Epidermal melanocyte (primary cell): ENCODE measurements around the gene USF3.

Source experiments
- DNase-seq: peaks from one replicate; pipeline ENCODE4 v3.0.0; 2011; ENCODE audit warnings: low spot score; ENCODE audit not compliant: insufficient read length

USF3 gene

DNA sequence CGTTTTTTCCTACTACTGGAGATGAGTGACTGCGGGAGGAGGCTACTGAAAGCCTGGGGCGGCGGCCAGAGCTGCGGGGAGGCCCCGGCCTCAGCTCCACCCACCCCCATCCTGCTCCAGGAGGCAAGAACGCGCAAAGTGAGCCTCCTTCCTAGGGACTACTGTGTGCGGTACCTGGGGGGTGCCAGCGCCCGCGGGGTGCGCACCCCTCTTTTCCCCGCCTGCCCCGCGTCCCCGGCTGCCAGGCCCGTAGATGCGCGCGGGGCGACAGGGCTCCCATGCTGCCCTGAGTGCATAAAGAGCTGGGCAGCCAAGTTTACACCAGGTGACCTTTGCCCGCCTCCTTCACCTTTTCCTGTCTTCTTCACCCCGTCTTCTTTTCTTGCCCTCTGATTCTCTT is 2.5 kb upstream of the USF3 start:
- no peak for DNase-seq

DNA sequence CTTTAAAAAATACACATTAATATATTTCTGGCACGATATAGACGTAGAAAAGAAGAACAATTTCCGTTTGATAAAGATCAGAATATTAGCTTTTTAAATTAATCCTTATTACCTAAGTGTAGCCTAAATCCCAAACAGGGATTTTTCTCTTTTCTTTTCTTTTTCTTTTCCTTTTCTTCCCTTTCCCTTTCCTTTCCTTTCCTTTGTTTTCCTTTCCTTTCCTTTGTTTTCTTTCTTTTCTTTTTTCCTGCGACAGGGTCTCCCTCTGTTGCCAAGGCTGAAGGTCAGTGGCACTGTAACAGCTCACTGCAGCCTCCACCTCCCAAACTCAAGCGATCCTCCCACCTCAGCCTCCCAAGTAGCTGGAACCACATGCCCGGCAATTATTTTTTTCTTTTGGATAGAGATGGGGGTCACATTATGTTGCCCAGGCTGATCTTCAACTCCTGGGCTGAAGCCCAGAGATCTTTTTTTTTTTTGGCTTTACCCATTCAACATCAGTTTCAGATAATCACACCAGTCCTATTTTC is 1.8 kb upstream of the USF3 start:
- no peak for DNase-seq

DNA sequence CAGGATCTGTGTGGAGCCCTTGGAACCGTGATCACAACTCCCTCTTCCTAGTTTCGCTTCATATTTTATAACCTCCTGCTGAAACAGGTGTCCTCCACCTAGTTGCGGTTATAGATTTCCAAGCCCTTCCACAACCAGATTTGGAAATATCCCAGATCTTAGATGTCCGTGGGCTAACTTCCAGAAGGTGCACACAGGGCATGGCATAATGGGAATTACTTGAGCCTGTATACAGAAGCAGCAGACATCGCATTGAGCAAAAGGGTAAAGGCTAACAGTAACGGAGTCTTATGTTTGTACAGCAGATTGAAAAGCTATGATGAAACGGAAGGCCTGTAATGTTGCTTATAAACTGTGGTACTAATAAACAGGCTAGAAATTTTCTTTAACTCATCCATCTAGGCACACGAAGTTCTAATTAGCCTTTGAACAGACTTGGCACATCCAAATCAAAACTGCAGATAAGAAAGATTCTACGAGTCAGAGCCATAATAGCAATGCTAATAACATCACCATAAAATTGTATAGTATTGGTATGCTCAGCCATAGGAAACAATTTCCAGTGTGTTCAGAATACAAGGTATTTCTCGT is 1.2 kb upstream of the USF3 start:
- no peak for DNase-seq

DNA sequence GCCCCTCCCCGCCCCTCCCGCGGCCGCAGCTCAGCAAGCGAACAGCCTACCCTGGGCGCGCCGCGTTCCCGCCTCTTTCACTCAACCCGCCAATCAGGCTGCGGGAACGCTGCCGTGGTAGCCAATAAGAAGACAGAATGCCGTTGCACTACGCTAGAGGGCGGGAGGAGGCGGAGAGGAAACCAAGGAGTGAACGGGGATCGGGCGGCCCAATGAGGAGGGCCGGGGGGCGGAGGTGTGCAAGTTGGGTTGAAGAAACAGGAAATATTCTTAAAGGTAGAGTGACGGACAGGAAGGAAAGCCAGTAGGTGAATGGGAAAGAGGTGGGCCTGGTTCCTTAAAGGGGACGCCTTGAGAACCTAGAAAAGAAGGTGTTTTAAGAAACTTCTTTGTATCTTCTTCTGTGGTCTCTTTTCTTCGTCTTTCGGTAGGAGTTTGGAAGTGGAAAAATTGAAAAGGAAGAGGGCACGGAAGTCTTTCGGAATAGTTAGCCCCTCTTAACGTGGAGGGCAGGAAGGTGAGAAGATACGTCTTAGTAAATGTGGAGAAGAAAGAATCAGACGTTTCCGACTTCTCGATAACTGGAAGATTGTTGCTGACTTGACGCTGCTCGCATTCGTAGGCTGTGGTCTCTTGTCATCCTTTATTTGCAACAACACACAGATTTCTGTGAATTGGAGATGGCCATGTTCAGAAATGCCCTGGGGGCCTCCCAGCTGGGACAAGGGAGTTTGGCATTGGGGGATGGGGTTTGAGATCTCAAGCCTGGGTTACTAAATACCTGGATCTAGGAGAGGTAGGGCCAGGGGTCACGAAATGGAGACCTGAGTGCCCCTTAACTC is 437 bp upstream of the USF3 start:
- DNase-seq = peak; percentile 97

DNA sequence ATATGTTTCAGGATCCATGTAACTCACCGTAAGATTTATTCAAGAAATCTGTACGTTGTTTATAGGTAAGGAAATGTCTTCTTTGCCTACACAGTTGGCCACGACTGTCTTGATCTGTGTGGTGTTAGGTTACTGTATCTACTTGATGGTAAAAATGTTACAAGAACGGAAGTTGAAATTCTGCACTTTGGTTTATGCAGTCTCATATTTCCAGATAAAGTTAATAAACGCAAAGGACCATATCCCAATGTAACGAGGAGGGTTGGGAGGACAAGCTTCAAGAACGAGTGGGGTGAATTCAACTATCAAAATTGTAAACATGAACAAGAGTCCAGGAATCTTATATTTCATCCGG is 1.0 kb downstream of the USF3 start:
- no peak for DNase-seq

DNA sequence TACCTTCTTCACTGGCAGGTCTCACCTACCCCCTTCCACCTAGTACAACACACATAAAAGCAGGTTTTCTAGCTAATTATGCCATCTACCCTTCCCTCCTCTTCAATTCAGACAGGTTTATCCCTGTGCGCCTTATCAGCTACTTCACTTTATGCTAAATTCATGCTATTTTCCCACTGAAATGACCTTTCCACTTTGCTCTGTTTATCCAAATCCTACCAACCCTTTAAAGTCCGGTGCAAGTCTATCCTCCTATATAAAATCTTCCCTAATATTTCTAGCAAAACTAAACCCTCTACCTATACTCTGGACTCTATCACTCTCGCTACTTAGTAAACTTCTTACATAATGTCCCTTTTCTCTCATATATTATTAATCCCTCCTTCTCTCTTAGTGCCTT is 6.0 kb downstream of the USF3 start:
- DNase-seq = no peak

DNA sequence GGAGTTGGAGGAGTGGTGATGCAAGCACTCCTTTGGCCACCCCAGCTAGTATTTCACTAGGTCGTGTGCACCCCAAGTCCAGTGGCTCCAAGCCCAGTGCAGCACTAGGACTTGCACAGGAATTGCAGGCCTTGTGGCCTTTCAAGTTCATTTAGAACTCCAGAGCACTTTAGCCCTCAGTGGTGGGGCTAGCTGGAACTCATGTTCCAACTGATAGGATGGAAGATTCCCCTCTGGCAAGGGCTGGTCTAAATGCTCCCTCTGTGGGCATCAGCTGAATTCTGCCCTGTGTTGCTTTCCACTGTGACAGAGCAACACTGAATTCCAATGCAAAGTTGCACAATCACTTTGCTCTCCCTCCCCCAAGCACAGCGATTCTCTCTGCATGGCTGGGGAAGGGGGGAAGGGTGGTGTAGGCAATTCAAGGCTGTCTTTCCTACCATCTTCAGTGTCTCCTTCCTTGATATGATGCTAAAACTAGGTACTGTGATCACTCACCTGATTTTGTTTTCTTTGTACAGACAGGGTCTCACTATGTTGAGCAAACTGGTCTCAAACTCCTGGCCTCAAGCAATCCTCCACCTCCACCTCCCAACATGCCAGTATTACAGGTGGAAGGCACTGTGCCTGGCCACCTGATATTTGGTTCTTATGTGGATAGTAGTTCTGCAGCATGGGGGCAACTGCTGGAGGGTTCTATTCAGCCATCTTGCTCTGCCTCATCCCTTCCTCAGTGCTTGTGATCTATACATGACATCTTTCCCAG is 10.3 kb downstream of the USF3 start:
- no peak for DNase-seq

DNA sequence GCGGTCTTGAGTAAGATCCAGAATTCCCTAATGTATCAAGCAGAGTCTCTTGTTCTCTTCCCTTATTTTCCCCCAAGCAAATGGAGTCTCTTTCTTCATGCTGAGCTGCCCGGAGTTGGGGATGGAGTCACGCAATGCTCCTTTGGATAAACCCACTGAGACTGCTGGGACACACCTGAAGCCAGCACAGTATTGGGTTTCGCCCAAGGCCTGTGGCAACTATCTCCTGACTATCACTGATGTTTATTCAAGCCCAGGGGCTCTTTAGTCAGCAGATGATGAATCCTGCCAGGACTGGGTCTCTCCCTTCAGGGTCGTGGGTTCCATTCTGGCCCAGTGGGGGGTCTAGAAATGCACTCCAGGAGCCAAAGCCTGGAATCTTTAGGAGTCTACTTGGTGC is 11.3 kb downstream of the USF3 start:
- no peak for DNase-seq

DNA sequence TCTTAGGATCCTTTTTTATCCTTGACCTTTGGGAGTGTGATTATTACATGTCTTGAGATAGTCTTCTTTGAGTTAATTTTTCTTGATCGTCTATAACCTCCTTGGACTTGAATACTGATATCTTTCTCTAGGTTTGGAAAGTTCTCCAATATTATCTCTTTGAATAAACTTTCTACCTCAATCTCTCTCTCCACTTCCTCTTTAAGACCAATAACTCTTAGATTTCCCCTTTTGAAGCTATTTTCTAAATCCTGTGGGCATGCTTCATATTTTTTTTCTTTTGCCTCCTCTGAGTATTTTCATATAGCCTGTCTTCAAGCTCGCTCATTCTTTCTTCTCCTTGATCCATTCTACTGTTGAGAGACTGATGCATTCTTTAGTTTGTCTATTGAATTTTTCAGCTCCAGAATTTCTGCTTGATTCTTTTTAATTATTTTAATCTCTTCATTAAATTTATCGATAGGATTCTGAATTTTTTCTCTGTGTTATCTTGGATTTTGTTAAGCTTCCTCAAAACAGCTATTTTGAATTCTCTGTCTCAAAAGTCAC is 12.1 kb downstream of the USF3 start:
- no peak for DNase-seq

DNA sequence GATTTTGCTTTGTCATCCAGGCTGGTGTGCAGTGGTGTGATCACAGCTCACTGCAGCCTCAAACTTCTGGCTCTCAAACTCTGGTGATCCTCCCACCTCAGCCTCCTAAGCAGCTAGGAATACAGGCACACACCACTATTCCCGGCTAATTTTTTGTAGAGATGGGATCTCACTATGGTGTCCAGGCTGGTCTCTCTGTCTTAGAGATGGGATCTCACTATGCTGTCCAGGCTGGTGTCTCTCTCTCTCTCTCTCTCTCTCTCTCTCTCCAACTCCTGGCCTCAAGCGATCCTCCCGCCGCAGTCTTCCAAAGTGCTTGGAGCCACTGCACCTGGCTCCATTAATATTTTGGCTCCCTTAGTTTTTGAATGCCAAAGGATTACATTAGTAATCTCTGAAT is 17.7 kb downstream of the USF3 start:
- no peak for DNase-seq

DNA sequence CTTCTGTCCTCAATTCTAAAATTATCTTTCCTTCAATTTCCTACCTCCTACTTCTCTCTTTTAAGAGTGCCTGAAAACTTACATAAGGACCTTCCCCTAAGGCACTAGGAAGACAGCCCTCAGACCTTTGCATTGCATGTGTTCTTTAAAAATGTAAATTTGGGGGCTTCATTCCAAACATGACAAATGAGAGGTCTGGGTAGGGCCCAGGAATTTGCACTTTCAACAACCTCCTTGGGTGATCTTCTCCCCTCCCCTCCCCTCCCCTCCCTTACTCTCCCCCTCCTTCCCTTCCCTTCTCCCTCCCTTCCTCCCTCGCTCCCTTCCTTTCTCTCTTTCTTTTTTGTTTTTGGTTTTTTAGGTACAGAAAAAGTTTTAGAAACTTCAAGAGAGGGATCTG is 18.7 kb downstream of the USF3 start:
- DNase-seq = no peak

DNA sequence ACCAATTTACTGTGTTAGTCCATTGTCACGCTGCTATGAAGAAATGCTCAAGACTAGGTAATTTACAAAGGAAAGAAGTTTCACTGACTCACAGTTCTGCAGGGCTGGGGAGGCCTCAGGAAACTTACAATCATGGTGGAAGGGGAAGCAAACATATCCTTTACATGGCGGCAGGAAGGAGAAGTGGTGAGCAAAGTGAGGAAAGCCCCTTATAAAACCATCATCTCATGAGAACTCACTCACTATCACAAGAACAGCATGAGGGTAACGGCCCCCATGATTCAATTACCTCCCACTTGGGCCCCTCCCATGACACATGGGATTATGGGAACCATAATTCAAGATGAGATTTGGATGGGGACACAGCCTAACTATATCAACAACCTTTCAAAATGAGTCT is 20.2 kb downstream of the USF3 start:
- no peak for DNase-seq

DNA sequence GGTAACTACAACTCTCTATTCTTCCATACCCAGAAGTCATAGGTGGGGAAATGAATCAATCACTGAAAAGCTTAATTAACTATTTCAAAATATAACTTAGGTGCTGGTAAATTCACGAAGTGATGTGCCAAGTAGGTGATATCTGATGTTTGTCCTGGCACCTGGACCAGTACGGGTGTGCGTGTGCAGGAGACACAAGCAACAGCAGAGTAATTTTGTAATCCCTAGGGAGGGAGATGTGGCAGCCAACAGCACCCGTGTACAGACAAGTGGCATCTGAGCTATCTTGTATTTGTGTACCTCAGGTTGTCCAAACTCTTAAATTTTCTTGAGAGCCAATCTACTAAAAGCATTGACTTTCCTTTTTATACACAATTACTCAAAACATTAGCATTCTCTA is 22.8 kb downstream of the USF3 start:
- DNase-seq = no peak

DNA sequence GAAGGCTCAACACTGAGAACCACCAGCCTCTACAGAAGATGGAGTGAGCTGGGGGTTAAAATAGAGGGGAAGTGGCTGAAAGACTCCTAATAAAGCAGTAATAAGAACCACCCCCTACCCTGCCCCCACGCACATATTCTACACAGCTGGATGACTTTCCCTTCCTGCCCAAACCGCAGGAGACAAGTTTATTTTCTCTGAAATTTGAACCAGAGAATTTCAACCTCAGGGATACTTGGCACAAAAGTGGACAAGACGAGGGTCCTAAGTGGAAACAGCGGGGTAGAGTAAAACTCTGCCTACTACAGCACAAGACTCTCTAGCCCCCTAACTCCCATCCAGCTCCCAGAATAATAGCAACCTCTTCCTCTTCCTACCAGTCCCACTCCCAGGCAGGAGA is 28.4 kb downstream of the USF3 start:
- DNase-seq = no peak

DNA sequence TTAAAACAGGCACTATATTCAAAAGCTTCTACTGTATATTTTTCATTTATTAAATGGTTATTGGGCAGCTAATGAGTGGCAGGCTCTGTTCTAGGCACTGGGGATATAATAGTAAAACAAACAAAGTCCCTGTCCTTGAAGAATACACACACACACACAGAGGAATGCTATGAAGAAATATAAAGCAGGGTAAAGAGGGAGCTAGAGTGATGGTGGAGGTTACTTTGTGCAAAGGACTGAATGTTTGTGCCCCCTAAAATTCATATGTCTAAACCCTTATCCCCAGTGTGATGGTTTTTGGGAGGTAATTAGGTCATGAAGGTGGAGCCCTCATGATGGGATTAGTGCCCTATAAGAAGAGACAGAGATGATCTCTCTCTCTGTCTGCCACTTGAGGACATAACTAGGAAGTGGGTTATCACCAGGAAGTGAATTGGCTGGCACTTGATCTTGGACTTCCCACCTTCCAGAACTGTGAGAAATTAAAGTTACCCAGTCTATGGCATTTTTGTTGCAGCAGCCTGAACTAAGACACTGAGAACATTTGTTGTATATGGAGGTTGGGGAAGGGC is 31.8 kb downstream of the USF3 start:
- no peak for DNase-seq

DNA sequence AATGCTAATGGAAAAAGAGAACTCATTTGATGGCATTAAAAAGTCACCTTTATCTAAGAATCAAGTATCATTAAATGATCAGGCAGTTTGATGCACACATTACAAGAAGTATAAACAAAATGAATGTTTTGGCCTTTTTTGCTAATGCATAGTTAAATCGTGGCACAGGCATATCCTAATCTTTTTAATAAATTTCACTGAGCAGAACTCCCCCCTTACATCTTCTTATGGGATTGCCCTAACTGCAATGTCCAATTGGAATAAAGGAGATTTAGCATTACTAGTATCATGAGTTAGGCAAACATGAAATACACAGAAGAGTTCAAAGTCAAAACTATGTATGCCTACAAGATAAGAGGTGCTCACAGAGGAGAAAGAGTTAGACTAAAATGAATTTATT is 32.7 kb downstream of the USF3 start:
- DNase-seq = no peak

DNA sequence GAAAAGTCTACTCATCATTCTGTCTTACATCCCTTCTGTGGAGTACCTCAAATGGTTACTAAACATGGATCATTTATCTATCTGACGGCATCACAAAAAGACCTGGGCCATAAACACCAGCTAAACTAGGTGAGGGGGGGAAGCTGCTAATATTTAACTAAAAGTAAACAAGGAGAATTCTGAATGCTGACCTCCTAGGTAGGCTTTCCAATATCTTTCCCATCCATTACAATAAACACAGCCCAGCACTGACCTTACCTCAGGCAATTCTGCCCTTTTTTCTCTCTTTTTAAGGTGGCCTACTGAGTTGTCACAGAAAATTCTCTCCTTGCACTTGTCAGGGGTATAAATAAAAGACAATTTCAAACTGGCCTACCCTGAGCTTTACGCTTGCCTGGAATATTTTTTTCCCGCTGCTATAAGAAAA is 33.1 kb downstream of the USF3 start:
- no peak for DNase-seq

DNA sequence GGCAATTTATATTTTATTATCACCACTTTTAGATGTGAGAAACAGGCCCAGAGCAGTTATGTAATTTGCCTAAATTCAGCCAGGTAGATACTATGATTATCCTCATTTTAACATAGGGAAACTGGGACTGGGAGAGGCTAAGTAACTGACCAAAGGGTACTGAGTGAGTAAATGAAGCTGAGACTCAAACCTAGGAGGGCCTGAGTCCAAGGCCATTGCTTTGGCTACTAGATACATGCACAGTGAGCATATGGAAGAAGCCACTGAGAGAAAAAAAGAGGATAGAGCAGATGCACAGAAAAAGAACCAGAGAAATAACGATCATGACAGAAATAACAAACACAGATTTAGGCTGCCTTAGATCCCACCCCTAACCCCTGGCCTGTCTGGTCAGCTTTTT is 33.6 kb downstream of the USF3 start:
- DNase-seq = no peak

DNA sequence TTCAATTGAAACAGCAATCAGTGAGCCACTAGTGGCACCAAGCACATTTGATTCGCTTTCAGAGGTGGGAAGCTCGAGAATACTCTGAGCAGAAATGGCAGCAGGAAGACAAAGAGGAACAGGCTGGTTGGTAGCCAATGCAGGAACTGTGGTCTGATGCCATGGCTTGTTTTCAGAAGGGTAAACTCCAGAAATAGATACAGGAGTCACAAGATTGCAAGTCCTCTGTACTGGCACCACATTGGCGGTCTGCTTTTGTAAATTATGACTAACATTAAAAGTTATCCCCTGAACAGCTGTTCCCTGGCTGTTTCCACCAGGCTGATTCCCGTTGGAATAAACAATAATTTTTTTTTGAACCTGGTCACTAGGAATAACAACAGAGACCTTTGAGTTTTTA is 35.5 kb downstream of the USF3 start:
- no peak for DNase-seq

DNA sequence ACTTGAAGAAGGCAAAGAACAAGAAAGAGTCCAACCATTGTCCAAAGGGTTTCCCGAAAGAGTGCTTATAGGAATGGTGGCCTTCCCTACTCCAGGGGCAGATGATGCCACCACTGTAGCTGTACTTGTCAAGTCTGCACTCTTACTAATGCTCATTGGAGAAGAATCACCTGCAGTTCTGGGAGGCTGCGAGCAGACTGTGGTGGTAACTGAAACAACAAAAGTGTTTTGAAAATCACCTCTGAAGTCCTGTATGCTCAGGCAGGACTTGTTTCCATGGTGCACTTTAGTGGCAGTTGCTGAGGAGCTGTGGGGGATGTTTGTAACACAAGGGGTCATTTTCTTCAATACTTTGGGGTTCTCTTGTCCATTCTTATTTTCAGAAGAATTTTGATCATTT is 36.0 kb downstream of the USF3 start:
- DNase-seq = no peak

DNA sequence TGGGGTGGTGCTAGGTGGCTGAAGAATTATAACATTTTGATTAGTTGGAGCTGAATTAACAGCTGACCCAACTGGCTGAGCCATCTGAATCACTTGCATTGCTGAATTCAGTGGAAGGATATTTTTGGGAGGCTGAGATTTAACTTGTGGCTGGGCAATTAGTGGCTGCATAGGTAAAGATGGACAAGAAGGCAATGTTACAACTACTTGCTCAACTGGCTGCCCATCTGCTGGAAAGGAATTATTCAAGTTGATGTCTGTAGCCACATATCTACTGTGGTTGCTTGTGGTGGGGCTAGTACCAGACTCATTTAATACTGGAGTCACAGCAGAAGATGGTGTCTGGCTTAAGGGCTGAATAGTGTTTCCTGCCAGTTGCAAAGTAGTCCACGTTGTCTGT is 36.4 kb downstream of the USF3 start:
- DNase-seq = no peak

DNA sequence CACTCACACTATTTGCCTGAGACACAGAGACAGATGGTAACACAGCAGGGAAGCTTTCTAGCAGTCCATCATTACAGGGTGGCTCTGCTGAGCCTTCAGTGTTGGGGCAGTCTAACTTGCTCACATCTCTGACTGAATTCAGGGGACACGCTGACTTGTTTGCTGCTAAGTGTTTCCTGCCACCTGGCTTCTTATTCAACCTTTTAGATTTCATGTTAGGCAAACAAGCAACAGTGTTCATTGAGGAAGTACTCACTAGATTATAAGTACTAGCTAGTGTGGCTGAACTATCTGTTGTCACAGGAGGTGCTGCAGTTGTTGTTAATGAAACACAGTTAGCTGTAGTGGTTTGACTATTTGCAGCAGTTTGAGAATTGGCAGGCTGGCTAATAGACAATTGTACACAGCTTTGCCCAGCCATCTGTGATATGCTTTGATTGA is 37.3 kb downstream of the USF3 start:
- DNase-seq = no peak
